GM12873 (cell line): Measurements from ENCODE around the gene BCLAF1.

Experiments
- CTCF ChIP-seq: IDR thresholded peaks from 2 replicates; pipeline ENCODE4 v1.5.1; 2012; ENCODE audit warnings: low read depth, mild to moderate bottlenecking, moderate library complexity, low read length, control low read depth; ENCODE audit not compliant: insufficient read depth; ENCODE audit errors: missing control alignments

The BCLAF1 gene

GRCh38 chr6:136307351-136307750 is 17.7 kb upstream of the BCLAF1 start:
- no peak for TF ChIP-seq CTCF

- no peak for TF ChIP-seq CTCF
Observed at GRCh38 chr6:136306466-136306865, 16.8 kb upstream of the BCLAF1 start.

- no peak for TF ChIP-seq CTCF
Observed at GRCh38 chr6:136304410-136304809, 14.8 kb upstream of the BCLAF1 start.

GRCh38 chr6:136303516-136303915 is 13.9 kb upstream of the BCLAF1 start:
- no peak for TF ChIP-seq CTCF

- TF ChIP-seq CTCF, result no peak
Observed at GRCh38 chr6:136294621-136295020, 5.0 kb upstream of the BCLAF1 start.

GRCh38 chr6:136290410-136291010 is 864 bp upstream of the BCLAF1 start:
- no peak for TF ChIP-seq CTCF

- peak; percentile 36 for TF ChIP-seq CTCF
Observed at GRCh38 chr6:136289327-136289578, 393 bp downstream of the BCLAF1 start.

GRCh38 chr6:136288566-136289326 is 900 bp downstream of the BCLAF1 start:
- no peak for TF ChIP-seq CTCF
